GM12892 (cell line): ENCODE measurements around the gene GRID1.

Source experiments
- POLR2A ChIP-seq: IDR thresholded peaks from 2 replicates; pipeline ENCODE4 v1.6.1; 2011; ENCODE audit warnings: low read depth, low read length, control low read depth
- POLR2AphosphoS5 ChIP-seq: IDR thresholded peaks from 2 replicates; pipeline ENCODE4 v1.6.1; 2011; ENCODE audit warnings: low read depth, low read length, control low read depth

- TF ChIP-seq POLR2A (no peak), POLR2AphosphoS5 (no peak)
Measured at GRCh38 chr10:86292462-86293395, 73.9 kb downstream of the GRID1 start.
